Ramos (cell line): ENCODE measurements around the gene NADK2.
"Not testable (repeated sequence)": the region's sequence is repeated elsewhere in the genome, so short reads cannot be mapped to it uniquely, and the experiment has no call there.

ENCODE experiments used
- in situ Hi-C: fragments of 300-500 bp; cut with MboI; formaldehyde crosslinking; loops from one replicate; pipeline ENCODE4 v1.14.3; 2022; ENCODE audit warnings: low sequenced_read_pairs; ENCODE audit not compliant: unreplicated experiment

The NADK2 gene, protein sequence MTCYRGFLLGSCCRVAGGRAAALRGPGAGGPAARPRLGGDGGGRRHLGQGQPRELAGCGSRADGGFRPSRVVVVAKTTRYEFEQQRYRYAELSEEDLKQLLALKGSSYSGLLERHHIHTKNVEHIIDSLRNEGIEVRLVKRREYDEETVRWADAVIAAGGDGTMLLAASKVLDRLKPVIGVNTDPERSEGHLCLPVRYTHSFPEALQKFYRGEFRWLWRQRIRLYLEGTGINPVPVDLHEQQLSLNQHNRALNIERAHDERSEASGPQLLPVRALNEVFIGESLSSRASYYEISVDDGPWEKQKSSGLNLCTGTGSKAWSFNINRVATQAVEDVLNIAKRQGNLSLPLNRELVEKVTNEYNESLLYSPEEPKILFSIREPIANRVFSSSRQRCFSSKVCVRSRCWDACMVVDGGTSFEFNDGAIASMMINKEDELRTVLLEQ

DNA sequence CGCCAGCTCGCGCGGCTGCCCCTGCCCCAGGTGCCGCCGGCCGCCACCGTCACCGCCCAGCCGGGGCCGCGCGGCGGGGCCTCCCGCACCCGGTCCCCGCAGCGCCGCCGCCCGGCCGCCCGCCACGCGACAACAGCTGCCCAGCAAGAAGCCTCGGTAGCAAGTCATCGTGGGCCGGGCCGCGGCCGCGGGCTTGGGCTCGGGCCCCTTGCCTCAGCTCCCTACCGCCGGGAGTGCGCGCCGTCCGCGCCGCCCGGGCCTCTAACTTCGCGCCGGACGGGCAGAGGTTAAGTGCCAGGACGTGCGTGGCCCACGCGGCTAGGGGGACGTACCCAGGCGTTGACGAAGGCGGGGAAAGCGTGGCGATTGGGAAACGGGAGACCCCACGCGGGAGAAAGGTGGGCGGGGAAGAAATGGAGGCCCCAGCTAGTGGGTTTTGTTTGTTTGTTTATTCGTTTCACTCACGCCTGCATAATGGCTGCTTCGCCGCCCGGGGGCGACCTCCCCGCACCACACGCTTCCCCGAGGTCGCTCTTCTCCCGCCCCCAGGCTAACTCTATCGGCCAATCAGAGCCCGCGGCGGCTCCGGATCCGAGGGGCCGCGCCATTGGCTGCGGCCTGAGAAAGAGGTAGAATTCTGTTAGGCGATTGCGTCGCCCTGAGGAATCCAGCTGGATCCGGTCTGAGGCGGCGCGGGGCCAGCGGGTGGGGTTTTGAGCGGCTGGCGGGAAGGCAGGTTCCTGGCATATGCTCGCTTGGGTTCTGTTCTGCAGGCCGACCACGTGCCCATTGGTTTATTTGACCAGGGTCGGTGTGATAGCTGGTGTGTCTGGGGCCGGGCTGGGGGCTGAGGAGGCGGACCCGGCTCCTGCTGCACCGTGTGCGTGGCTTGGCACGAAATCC, at the start of gene NADK2:
Gene NADK2, minus strand, starts transcription at position 295 of the 903 bp plus-strand sequence. Its CDS starts 127 bp downstream, at position 168.
- in situ Hi-C loops = no loop called here

DNA sequence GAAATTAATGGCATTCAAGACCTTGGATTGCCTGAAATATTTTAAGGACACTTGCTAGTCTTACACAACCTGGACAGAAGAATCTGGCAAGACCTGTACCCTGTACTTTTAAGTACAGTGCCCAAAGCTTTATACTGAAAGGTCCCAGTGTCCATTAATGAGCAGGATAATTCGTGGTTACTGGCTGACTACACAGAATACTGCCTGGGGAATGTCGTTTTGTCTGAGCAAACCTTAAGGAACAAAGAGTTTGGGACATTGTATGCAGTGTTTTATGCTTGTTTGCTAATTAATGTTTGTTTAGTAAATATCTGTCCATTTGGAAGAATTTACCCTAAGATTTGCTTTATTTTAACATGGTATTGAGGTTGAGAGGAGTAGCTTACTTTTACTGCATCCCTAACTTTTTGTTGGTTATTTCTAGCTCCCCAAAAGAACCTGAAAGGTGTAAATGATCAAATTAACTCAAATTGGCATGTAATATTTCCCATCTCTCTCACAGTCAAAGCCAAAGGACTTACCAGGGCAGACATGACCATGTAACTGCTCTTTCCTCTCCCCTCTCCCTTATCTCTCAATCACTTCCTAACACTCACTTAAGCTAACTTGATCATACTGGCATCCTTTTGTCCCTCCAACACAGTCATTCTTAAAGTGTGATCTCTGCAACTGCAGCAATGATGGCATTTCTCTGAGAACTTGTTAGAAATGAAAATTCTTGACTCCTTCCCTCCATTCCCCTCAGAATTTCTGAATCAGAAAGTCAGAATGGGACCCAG, 44.3 kb upstream of the NADK2 start:
- in situ Hi-C loops = no loop called here

DNA sequence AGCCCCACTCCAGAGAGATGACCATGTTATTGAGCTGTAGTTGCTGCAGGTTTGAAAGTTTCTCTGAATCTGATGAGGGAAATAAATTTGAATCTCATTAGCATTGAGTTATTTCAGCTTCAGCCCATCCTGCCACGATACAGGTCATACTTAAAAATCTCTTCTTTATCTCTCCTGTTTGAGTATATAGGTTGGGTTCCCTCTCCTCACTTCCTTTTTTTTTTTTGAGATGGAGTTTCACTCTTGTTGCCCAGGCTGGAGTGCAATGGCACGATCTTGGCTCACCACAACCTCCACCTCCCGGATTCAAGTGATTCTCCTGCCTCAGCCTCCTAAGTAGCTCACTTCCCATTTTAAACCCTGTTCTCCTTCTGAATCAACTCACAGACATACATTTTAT, 42.0 kb upstream of the NADK2 start:
- in situ Hi-C loops = not testable (repeated sequence)

DNA sequence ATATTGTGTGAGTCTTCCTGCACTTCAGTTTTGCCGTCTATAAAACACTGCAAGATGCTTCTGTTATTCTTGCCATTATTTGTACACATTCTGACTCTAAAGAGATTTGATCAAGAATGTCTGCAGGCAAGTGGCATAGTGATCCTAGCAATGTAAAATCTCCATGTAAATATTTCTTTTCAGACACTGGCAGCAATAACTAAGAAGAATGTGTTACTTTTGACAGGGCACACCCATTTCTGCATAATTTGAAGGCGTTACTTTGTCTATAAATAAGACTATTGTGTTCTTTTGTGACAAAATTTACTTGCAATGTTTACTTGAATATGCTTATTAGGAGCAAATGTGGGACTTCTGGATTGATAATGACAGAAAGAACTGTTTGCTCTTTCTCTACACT, 39.9 kb upstream of the NADK2 start:
- in situ Hi-C loops = no loop called here

DNA sequence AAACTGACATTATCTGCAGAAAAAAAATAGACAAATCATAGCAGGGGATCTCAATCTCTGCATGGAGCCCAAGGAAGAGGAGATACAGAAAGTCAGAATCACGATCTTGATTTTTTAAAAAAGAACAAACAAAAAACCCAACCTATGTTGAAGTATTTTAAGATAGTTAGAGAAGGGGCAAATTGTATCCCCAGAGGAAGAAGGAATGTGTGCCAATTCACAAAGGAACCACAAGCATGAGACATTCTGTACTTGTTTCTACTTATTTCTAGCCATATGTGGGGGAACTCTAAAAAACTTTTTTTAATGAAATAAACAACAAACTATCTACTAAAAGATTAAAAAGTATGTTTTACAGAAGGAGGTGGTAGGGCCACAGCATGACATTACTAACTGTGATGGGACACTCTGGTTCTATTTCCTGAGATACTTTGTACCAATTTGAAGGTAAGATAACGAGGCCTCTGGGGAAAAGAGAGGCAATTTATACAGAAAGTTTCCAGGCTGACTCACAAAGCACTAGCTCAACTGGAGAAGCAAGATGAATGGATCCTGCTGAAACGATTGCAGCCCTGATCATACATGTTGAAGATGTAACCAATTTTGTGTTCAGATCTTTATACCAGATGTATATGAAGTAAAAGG, 37.5 kb upstream of the NADK2 start:
- in situ Hi-C loops = no loop called here

DNA sequence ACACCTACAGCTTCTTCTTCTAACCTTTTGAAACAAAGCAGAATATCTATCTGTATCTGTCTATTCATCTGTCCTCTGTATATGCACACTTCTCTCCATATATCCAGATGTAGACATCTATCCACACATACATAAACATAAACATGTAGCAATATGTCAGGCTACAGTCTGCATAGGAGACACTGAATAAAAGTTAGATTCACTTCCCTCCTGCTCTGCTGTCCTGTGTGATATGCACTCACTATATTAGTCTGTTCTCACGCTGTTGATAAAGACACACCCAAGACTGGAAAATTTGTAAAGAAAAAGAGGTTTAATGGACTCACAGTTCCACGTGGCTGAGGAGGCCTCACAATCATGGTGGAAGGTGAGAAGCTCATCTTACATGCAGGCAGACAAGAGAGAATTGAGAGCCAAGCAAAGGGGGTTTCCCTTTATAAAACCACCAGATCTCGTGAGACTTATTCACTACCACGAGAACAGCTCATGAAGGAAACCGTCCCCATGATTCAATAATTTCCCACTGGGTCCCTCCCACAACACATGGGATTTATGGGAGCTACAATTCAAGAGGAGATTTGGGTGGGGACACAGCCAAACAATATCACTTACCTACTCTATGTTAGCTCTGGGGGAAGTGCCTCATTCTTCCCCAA, 35.9 kb upstream of the NADK2 start:
- in situ Hi-C loops = no loop called here

DNA sequence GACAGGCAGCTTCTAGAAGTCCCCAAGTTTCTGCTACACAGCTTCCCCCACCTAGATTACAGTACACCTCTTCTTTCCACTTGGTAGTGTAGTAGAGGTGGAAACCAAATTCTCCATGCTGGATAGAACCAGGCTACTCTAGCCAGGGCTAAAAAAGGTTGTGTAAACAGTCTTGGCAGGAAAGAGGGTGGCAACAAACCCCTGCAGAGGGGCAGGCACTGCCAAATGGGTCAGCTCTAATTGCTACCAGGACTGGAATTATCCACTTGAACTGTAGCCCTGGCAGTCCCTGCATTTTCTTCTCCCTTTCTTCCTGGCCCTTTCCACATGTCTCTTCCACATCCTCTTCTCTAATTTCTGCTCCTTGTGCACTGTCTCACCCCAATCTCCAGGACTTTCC, 35.1 kb upstream of the NADK2 start:
- in situ Hi-C loops = no loop called here

DNA sequence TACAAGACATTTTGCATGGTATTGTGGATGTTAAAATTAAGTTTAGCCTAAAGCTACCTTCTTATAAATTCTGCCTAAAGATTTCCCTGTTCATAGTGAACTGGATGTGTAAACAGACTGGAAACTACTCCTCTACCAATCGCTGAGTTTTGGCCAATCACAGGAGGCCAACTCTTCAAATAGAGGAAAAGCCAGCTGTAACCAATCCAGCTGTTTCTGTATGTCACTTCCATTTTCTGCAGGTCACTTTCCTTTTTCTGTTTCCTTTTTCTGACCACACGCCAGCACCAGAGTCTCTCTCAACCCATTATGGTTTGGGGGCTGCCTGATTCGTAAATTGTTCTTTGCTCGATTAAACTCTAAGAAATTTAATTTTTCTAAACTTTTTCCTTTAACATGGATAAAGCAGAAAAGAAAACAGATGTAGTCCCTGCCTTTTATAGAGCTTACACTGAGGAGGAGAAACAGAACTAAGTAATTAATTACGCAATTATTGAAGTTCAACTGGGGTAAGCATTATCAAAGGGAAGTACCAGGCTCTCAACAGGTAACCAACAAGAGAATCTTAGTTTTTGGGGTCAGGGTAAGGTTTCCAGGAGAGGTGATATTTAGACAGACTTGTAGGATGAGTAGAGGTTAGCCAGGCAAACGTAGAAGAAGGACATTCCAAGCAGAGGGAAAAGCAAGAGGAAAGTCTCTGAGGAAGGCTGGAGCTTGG, 32.2 kb upstream of the NADK2 start:
- in situ Hi-C loops = no loop called here

DNA sequence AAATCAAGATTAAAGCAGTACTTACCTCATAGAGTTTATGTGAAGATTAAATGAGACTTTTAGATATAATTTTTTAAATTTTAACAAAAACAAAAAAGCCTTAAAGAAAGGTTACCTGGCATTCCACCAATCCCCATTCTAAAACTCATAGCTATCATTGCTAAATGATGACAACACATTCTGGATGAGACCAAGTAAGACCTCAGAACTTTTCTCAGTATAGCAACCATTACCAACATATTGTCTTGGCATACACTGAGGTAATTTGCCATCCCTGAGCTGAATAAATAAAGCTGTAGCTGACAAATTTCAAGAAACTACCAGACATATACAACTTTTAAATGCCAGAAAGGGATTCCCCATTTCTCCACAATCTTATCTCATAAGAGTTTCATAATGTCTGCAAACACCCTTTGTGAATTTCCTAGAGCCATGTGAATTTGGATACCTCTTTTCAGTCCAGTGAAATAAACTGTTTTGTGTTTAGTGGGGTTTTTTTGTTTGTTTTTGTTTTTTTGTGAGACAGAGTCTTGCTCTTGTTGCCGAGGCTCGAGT, 30.5 kb upstream of the NADK2 start:
- in situ Hi-C loops = no loop called here

DNA sequence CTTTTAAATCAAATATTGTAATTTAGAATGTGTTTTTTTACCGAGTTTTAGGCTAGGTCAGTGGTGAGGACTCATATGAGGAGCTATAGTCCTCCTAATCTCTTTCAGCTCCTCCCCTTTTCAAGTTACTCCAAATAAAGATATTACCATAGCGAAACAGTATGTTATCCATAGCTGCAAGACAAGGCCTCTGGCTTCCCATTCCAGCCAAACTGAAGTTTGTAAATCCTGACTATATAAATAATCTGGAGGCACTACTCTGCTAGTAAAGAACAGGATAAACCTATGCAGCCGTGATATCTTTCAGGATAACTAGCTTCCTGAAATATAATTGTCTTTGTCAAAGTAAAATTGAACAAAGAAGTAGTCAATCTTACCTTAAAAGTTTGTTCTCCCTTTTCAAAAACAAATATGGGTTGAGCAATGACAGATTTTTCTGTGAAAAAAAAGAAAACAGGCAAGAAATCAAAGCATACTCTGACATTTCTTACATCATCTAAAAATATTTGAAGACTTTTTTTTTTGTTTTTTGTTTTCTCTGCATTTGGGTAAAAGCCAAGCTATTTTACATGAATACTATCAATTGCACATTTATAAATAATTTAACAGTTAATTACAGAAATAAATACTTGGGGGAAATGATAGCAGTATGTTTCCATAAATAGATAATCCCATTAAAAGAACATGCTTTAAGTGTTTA, 29.3 kb upstream of the NADK2 start:
- in situ Hi-C loops = no loop called here

DNA sequence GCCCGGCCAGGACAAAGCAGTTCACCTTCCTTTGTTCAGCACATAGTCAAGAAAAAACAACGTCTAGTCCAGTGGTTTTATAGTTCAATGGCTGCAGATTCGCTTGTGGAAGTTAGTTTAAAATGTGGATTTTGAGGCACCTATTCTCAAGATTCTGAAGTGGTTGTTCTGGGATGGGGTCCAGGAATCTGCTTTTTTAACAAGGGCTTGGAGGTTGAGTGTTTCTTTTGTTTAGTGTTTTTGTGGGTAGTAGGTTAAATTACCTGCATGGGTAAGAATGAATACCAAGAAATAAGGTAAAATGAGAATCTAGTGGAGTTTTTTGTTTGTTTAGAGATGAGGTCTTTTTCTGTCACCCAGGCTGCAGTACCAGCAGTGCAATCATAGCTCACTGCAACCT, 28.4 kb upstream of the NADK2 start:
- in situ Hi-C loops = no loop called here

DNA sequence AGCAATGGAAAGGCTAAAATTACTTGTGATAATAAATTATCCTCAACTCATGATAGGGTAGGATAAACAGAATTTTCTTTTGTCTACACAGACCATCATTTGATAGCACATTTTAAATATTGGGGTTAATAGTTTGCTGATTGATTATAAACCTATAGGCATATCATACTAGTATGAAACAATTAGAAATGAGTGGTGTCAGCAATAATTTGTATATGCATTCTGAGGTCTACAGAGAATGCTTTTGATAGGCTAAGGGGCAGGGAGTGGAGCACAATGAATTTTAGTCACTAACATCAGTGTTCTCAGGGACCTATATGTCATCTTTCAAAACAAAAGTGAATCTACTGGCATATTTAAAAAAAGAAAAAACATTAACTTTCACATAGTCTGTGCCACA, 27.8 kb upstream of the NADK2 start:
- in situ Hi-C loops = no loop called here

DNA sequence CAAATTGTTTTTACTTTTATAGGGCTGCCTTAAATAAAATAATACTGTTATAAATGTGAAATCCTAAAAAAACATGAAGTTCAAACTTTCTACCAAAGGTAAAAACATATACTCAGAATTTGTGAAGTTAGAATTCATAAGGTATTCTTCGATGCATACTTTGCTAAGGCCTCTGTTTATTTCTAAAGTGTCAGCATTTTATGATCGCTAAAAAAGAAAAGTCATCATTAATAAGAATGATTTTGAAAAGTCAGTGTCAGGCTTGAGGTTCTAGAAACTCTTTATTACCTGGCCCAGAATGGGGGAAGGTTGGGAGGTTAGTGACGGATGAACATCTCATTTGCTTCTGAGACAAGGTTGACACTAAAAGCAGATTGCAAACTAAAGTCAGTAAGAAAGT, 26.2 kb upstream of the NADK2 start:
- in situ Hi-C loops = no loop called here

DNA sequence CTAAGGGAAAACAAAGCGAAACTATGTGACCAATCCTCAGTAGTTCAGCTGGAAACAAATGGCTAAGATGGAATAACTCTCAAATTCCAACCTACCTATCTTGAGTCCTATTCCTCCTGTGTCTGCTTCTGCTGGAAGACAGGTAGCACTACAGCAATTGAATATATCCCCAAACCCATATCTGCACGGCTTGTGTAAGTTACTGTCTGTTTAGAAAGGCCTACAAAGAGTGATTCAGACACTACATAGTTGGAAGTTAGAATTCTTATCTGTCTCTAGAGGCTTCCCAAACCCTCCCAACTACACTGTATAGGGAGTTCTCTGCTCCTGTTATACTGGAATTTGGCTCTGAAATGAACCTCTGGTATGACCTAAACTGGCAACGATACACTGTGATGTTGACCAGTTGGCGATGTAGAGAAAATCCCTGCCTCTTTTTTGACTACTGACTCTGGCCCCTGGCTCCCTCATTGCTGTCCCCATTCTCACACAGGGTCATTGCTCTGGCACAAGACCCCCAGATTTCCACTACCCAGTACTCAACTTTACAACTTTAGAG, 22.6 kb upstream of the NADK2 start:
- in situ Hi-C loops = no loop called here

DNA sequence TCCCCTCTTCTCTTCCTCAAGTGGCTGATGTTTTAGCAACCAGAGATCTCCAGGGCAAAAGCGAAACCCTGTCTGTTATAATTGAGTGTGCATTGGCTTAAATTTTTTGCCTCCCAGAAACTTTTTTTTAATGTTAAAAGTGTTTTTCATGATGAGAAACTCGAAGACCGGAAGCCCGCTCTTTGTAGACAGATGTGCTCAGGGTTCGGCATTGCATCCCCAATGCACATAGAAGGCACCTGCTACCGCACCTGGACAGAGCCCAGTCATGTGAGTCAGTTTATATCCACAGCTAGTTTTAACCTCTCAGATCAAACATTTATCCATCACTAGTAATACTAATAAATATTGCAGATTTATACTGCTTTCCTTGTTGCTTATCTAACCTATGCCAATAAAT, 19.5 kb upstream of the NADK2 start:
- in situ Hi-C loops = no loop called here

DNA sequence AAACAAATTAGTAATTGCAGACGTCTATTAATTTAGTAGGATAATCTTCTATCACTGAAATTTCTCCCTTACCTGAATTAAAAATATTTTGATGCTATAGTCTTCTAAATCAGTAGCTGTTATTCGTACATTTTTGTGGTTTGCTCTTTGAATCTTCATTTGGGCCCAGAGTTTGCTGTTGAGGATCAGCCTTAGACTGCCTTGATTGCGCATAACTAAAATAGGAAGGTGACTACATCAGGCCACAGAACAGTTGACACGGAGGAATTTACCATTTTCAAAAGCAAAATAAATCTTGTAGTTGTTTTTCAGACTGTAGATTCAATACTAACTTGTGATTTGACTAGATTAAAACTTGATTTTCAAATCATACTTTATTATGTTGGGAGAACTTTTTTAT, 11.8 kb upstream of the NADK2 start:
- in situ Hi-C loops = no loop called here

DNA sequence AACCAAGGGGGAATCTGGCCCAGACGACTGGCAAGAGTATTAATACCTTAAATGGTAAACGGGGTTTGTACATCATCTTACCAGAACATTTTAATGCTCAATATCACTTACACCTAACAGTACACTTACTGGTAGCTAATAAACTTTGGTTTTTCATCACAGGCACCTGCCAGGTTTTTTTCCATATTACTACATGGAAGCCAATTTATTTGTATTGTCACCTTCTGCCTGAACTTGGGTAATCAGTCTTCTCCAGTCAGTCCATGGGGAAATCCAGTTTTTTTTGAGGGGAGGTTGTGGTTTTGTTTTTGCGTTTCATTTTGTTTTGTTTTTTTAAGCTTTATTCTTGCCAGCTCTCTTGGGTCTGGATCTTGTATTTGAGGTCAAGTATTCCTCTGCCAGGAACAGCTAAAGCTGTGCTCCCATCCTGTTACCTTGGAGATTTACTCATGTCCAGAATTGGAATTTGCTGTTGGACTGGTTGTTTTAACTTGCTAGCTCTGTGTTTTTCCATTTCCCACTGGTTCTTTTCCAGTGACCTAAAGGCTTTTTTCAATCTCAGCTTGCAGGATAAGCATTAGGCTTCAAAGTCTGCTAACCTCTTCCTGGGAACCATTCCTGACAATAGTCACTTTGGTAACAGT, 11.1 kb upstream of the NADK2 start:
- in situ Hi-C loops = no loop called here
